PC-3 (cell line): ENCODE results near the gene TRAPPC2L. TPM values are rescaled to one million over a fixed set of nuclear protein-coding genes. Genes with fewer than 3 reads are reported as not detected.

Experiments
- ATAC-seq: fragments of 200-7000 bp; cut with Tn5 transposase; 2 replicates; pipeline ENCODE4 v1.9.1; 2020; ENCODE audit warnings: mild to moderate bottlenecking, moderate library complexity
- BruUV-seq: library from RNA; stranded (reverse); fragments of 400-500 nt; replicated peaks from 2 replicates; lab custom pipeline; 2021; lab: Mats Ljungman, UMichigan
- CTCF ChIA-PET: fragments of 300-600 bp; sonication (Branson Sonifier 250); formaldehyde crosslinking; loops from one replicate; lab custom pipeline; 2022; ENCODE audit warnings: antibody characterized with exemption; lab: Charles Lee
- POLR2A ChIA-PET: fragments of 300-600 bp; sonication (Branson Sonifier 250); formaldehyde crosslinking; loops from one replicate; lab custom pipeline; 2022; ENCODE audit warnings: antibody characterized with exemption; ENCODE audit not compliant: unreplicated experiment; lab: Charles Lee
- DNase-seq: peaks from one replicate; pipeline ENCODE4 v3.0.0-alpha.2; 2015
- H2AFZ ChIP-seq: fragments of 300-600 bp; sonication (generic); 2 replicates; pipeline ENCODE4 v1.6.0; 2016; ENCODE audit warnings: antibody characterized with exemption, low read length
- H3F3A ChIP-seq: fragments of 300-600 bp; sonication (generic); one replicate; pipeline ENCODE4 v1.6.0; 2017; ENCODE audit warnings: antibody characterized with exemption, low read length, control low read depth, mild to moderate bottlenecking; ENCODE audit not compliant: unreplicated experiment
- H3K27ac ChIP-seq: fragments of 300-600 bp; sonication (generic); 2 replicates; pipeline ENCODE4 v1.5.1; 2016; ENCODE audit warnings: mild to moderate bottlenecking, low read length
- H3K27me3 ChIP-seq: fragments of 300-600 bp; sonication (generic); 2 replicates; pipeline ENCODE4 v1.6.1; 2016; ENCODE audit warnings: low read length, mixed read lengths
- H3K36me3 ChIP-seq: fragments of 300-600 bp; sonication (generic); 2 replicates; pipeline ENCODE4 v1.6.1; 2016; ENCODE audit warnings: low read depth, mixed run types, low read length, mixed read lengths
- H3K4me1 ChIP-seq: fragments of 300-600 bp; sonication (generic); 2 replicates; pipeline ENCODE4 v1.5.1; 2016; ENCODE audit warnings: low read length; ENCODE audit not compliant: insufficient read depth
- H3K4me2 ChIP-seq: fragments of 300-600 bp; sonication (generic); 2 replicates; pipeline ENCODE4 v1.6.0; 2016; ENCODE audit warnings: low read length
- H3K4me3 ChIP-seq: fragments of 300-600 bp; sonication (generic); 2 replicates; pipeline ENCODE4 v1.5.1; 2016; ENCODE audit warnings: mild to moderate bottlenecking, low read length, mixed read lengths
- H3K79me2 ChIP-seq: fragments of 300-600 bp; sonication (generic); 2 replicates; pipeline ENCODE4 v1.6.1; 2017; ENCODE audit warnings: low read length, mixed read lengths
- H3K9ac ChIP-seq: fragments of 300-600 bp; sonication (generic); 2 replicates; pipeline ENCODE4 v1.6.0; 2016; ENCODE audit warnings: mild to moderate bottlenecking, low read length
- H3K9me2 ChIP-seq: fragments of 300-600 bp; sonication (generic); replicated peaks from 2 replicates; pipeline ENCODE4 v1.6.1; 2016; ENCODE audit warnings: mixed run types, low read length, mixed read lengths
- H3K9me3 ChIP-seq: fragments of 300-600 bp; sonication (generic); 2 replicates; pipeline ENCODE4 v1.6.1; 2016; ENCODE audit warnings: low read length, mixed read lengths
- H4K20me1 ChIP-seq: fragments of 300-600 bp; sonication (generic); 2 replicates; pipeline ENCODE4 v1.6.1; 2016; ENCODE audit warnings: low read length, mixed read lengths
- CTCF ChIP-seq: fragments of 300-600 bp; sonication (generic); conservative IDR thresholded peaks from 2 replicates; pipeline ENCODE4 v1.5.1; 2017; ENCODE audit warnings: antibody characterized with exemption, low read depth, mild to moderate bottlenecking, low read length
- EZH2 ChIP-seq: fragments of 300-600 bp; sonication (generic); IDR thresholded peaks from one replicate; pipeline ENCODE4 v1.6.1; 2017; ENCODE audit warnings: antibody characterized with exemption, mild to moderate bottlenecking, low read length; ENCODE audit not compliant: unreplicated experiment
- EZH2phosphoT487 ChIP-seq: fragments of 300-600 bp; sonication (generic); IDR thresholded peaks from 2 replicates; pipeline ENCODE4 v1.6.1; 2018; ENCODE audit warnings: mild to moderate bottlenecking, antibody characterized with exemption, low read length, borderline replicate concordance
- intact Hi-C: fragments of 100-400 bp; cut with micrococcal nuclease; formaldehyde crosslinking; loops from 2 replicates; pipeline ENCODE4 v1.9.0; 2023
- total RNA-seq: library from RNA; depleted of rRNA; stranded (reverse); fragments of >200 nt; gene quantifications from 2 replicates; pipeline ENCODE4 v1.2.3, GENCODE V29; 2014

Gene TRAPPC2L
- total RNA-seq, 1 experiment from 2014 or later, result 77.5 TPM

- DNase-seq, result no peak
- ChIA-PET POLR2A (no interaction called here), CTCF (no interaction called here)
- intact Hi-C loops, result no loop called here
- Histone ChIP-seq H3K36me3 (no peaks in the 10 kb centered on the region), H3K27me3 (no peaks in the 10 kb centered on the region), H3K4me1 (no peaks in the 10 kb centered on the region), H3K4me3 (no peak overlapping the region), H3K79me2 (no peaks in the 10 kb centered on the region), H2AFZ (no peak overlapping the region), H3K4me2 (no peak overlapping the region), H3F3A (no peaks in the 10 kb centered on the region), H3K9me3 (no peaks in the 10 kb centered on the region), H4K20me1 (no peaks in the 10 kb centered on the region), H3K9me2 (no peaks in the 10 kb centered on the region), H3K9ac (no peak overlapping the region), H3K27ac (no peak overlapping the region)
- no peak for ATAC-seq
- no TSS peak for BruUV-seq
- TF ChIP-seq EZH2, result no peak
These were observed 14.4 kb downstream of the TRAPPC2L start for GRCh38 chr16:88871349-88871702.

- no TSS peak for BruUV-seq
- no peak for DNase-seq
- H3K27me3 ChIP-seq, result no peaks in the 10 kb centered on the region
These were observed 14.9 kb downstream of the TRAPPC2L start for GRCh38 chr16:88871730-88872416.

GRCh38 chr16:88872650-88873331, 15.9 kb downstream of the TRAPPC2L start:
- Histone ChIP-seq H3F3A (no peaks in the 10 kb centered on the region), H3K79me2 (no peaks in the 10 kb centered on the region), H3K9ac (no peak overlapping the region), H3K4me2 (no peak overlapping the region), H3K4me1 (no peaks in the 10 kb centered on the region), H3K4me3 (no peak overlapping the region), H3K9me3 (no peaks in the 10 kb centered on the region), H4K20me1 (no peaks in the 10 kb centered on the region), H3K36me3 (no peaks in the 10 kb centered on the region), H3K27ac (no peak overlapping the region), H2AFZ (no peak overlapping the region), H3K9me2 (no peaks in the 10 kb centered on the region), H3K27me3 (no peaks in the 10 kb centered on the region)
- ATAC-seq (no peak), DNase-seq (no peak)
- ChIA-PET POLR2A (no interaction called here), CTCF (no interaction called here)
- TF ChIP-seq EZH2phosphoT487 (no peak), CTCF (no peak)
- intact Hi-C loops, result no loop called here
- no TSS peak for BruUV-seq

More at GRCh38 chr16:88871730-88872416, 14.9 kb downstream of the TRAPPC2L start:
- Histone ChIP-seq H3K9me2 (no peaks in the 10 kb centered on the region), H3K4me1 (no peaks in the 10 kb centered on the region), H3F3A (no peaks in the 10 kb centered on the region), H3K27ac (no peak overlapping the region), H3K79me2 (no peaks in the 10 kb centered on the region), H3K36me3 (no peaks in the 10 kb centered on the region), H4K20me1 (no peaks in the 10 kb centered on the region), H3K9ac (no peak overlapping the region), H3K4me2 (no peak overlapping the region), H3K4me3 (no peak overlapping the region), H3K9me3 (no peaks in the 10 kb centered on the region), H2AFZ (no peak overlapping the region)
- CTCF ChIA-PET, result no interaction called here
- POLR2A ChIA-PET, result no interaction called here
- ATAC-seq, result no peak
- TF ChIP-seq CTCF (no peak), EZH2 (no peak), EZH2phosphoT487 (no peak)
- intact Hi-C loops, result no loop called here
